ENCODE results near the gene PBLD. TPM values are rescaled to one million over a fixed set of nuclear protein-coding genes. Genes with fewer than 3 reads are reported as not detected.

PBLD gene
- total RNA-seq, 1 donor from 2014 or later = 4.7 TPM

- no peak for DNase-seq (ENCODE audit: extremely low read depth, low read depth, low spot score)
Measured at GRCh38 chr10:68239069-68239468, 93.7 kb downstream of the PBLD start.

GRCh38 chr10:68238371-68238770 lies 94.4 kb downstream of the PBLD start:
- no peak for DNase-seq (ENCODE audit: extremely low read depth, low read depth, low spot score)

- DNase-seq (ENCODE audit: extremely low read depth, low read depth, low spot score) = no peak
Measured at GRCh38 chr10:68237173-68237572, 95.6 kb downstream of the PBLD start.

GRCh38 chr10:68235581-68235980 lies 97.1 kb downstream of the PBLD start:
- DNase-seq (ENCODE audit: extremely low read depth, low read depth, low spot score) = no peak

- DNase-seq (ENCODE audit: extremely low read depth, low read depth, low spot score) = no peak
Measured at GRCh38 chr10:68235111-68235510, 97.6 kb downstream of the PBLD start.

GRCh38 chr10:68233046-68233445 lies 99.7 kb downstream of the PBLD start:
- DNase-seq (ENCODE audit: extremely low read depth, low read depth, low spot score) = no peak

Other genes with a start within 250 kb of the PBLD start
- 1.1 and 3.7 TPM in 2 replicates for gene MYPN, start 223.4 kb downstream of the PBLD start, total RNA-seq
- not detected in 2 replicates for gene ATOH7, start 100.8 kb downstream of the PBLD start, total RNA-seq
- gene HNRNPH3, start 864 bp downstream of the PBLD start, total RNA-seq = 15.4 and 47.5 TPM in 2 replicates
- 24.2 and 31.8 TPM in 2 replicates for gene RUFY2, start 74.3 kb upstream of the PBLD start, total RNA-seq
- gene DNA2, start 139.0 kb upstream of the PBLD start, total RNA-seq = 4.6 and 6.2 TPM in 2 replicates
- gene SLC25A16, start 194.6 kb upstream of the PBLD start, total RNA-seq = 12.1 and 30.1 TPM in 2 replicates
- gene TET1, start 227.4 kb upstream of the PBLD start, total RNA-seq = 2.1 and 2.4 TPM in 2 replicates